HG03354 (cell line): Measurements from ENCODE around the gene MYOG.

ENCODE experiments used
- ATAC-seq: cut with Tn5 transposase; IDR thresholded peaks from one replicate; pipeline ENCODE4 v1.9.1; 2021; ENCODE audit warnings: mild to moderate bottlenecking; ENCODE audit not compliant: unreplicated experiment, poor library complexity, severe bottlenecking

MYOG gene

GRCh38 chr1:203075236-203076030, 10.4 kb downstream of the MYOG start:
- no peak for ATAC-seq

DNA sequence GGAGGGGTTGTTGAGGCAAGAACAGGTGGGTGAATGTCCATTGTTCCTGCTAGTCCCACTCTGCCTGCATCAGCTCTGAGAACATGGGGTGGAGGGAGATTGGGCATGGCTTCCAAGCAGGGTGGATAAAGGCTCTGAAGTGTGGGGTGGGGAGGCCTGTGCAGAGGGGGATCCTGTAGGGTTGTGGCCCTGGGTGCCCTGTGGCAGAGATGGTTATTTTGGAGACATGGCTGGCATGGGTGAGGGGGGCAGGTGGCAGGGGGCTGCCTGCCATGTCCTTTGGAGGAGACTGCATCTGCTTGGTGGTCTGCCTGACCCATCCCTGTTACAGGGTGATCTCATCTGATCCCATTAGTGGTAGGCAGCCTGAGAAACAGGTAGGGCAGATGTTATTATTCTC, 11.2 kb downstream of the MYOG start:
- no peak for ATAC-seq

DNA sequence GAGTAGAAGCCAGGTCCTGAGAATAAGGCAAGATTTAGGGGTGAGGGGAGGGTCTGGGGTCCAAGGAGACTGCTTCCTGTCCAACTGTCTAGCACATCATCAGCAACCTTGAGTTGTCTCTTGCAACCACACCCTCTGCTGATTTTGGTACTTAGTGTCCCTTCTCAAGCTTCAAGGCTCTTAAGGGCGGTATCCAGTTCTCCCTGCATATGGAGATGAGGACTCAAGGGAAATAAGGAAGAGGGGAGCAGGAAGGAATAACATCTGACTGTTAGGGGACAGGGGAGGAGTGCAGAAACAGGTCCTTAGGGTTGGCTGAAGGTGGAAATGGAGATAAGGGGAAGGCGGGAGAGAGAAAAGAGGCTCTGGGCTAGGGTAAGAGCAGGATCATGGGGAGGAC, 12.3 kb downstream of the MYOG start:
- ATAC-seq = no peak

- no peak for ATAC-seq
Observed at GRCh38 chr1:203072911-203073310, 12.9 kb downstream of the MYOG start.

DNA sequence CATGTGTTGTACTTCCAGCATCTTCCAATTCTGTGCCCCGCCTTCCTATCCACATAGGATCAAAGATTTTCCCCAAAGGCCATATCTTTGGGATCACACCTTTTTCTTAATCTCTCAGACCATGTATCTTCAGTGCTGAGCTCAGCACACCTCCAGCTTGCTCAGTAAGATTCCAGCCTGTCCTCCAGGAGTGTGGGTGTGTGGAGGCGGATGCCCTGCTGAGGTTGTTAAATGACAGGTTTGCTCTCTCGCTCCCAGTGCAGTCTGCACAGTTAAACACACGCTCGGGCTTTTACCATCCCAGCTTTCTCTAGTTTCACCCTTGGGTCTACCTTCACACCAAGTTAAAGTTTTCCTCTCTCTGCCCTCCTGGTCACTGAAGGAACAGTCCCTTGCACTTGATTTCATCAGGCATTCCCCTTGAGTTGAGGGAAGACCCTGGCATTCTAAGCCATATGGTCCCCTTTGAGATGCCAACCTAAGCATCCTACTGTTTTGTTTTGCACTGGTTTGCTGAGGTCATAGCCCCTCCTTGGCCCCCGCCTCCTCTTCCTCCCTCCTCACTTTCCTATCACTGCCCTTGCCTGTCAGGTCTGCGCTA, 13.7 kb downstream of the MYOG start:
- no peak for ATAC-seq

GRCh38 chr1:203069030-203069747, 16.6 kb downstream of the MYOG start:
- ATAC-seq = no peak

GRCh38 chr1:203066965-203067364, 18.8 kb downstream of the MYOG start:
- no peak for ATAC-seq

DNA sequence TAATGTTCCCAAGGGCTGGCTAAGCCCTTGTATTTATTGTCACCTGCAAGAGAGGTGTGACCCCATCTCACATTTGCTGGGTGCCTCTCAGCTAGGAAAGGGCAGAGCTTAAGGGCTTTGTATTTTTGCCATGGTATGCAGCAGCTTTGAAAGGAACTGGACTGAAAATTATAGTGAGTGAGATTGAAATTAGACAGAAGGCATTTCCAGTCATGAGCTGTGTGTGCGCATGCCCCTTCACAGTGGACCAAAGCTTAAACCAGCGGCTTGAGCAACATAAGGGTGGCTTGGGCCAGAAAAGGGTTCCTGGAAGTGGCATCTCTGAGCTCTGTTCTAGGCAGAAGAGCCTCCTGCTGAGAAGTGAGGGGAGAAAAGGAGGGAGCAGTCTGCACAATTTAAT, 19.8 kb downstream of the MYOG start:
- ATAC-seq = no peak

- ATAC-seq = no peak
Observed at GRCh38 chr1:203065191-203065590, 20.6 kb downstream of the MYOG start.

DNA sequence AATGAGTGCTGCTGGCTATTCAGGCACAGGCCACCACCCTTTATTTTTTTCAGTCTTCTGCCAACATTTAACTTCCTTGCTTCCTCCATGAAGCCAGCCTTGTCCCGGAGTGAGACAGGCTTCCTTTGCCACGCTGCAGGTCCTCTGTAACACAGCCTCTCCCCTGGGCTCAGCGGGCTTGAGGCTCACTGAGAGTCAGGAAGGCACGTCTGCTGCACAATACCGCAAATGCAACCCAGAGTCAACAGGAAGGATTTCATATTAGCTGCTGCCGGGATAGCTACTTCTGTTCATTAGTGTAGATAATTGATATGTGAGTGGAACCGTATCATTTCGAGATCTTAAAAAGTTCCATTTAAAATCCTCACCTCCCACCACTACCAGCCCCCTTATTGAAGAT, 22.5 kb downstream of the MYOG start:
- no peak for ATAC-seq

- no peak for ATAC-seq
Observed at GRCh38 chr1:203060115-203060514, 25.7 kb downstream of the MYOG start.

GRCh38 chr1:203059485-203059884, 26.3 kb downstream of the MYOG start:
- no peak for ATAC-seq

DNA sequence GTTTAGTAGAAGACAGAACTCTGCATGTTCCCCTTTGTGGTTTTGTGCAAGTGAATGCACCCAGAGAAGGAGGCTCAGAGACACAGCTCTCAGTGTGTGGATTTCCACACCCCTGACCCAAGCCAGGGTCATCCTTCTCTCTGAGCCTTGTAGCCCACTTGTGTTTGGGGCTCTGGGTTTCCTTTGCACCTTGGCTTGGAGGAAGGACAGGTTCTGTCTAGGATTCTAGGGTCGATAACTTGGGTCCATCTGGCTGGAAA, 27.2 kb downstream of the MYOG start:
- no peak for ATAC-seq

DNA sequence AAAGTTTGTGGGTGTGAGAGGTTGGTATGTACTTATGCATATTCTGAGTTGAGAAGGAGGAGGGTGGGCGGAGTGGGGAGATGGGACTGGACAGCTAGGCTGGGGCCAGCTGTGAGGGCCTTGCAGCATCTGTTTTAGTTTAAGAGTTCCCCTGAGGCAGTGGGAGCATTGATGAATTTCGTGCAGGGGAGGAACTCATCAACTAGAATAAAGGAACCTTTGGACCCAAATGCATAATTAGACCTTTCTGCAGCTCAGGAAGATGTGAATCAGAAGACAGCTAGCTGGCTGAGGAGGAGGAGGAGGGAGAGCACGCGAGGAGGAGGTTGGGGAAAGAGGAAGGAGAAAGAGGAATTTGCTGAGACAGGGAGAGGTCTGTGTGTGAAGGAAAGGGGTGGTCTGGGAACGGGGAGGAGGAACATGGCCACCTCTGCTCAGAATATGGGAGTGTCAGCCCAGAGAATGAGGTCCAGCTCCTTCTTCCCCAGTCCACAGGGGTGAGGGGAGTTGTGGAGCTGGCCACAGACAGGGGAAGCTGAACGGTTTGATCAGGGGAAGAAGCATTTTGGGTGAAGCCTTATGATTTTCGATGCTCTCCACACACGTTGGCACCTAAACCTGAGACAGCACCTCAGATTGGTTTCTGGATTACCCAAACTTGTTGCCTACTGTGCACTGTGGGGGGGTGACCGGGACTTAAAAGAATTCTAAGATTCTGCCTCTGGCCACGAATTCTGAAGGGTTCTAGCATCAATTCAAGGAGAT, 27.7 kb downstream of the MYOG start:
- no peak for ATAC-seq

- no peak for ATAC-seq
Observed at GRCh38 chr1:203056516-203056915, 29.3 kb downstream of the MYOG start.

GRCh38 chr1:203056012-203056411, 29.8 kb downstream of the MYOG start:
- no peak for ATAC-seq

- no peak for ATAC-seq
Observed at GRCh38 chr1:203055161-203055799, 30.5 kb downstream of the MYOG start.

- ATAC-seq = no peak
Observed at GRCh38 chr1:203054642-203055041, 31.2 kb downstream of the MYOG start.

DNA sequence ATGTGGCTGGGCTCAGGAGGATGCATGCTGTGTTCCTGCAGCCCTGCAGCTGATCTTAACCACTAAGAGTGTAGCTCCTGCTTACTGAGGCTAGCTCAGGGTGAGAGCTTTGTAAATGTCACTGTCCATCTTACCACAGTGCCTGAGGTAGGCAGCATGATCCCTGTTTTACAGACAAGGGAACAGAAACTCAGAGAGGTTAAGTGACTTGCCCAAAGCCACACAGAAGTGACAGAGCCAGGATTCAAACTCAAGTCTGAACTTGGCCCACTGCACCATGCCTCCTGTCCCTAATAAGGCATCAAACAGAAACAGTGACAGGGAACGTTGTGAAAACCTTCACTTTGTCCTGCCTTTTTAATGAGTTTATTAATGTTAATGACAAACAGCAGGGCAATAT, 31.6 kb downstream of the MYOG start:
- ATAC-seq = no peak

DNA sequence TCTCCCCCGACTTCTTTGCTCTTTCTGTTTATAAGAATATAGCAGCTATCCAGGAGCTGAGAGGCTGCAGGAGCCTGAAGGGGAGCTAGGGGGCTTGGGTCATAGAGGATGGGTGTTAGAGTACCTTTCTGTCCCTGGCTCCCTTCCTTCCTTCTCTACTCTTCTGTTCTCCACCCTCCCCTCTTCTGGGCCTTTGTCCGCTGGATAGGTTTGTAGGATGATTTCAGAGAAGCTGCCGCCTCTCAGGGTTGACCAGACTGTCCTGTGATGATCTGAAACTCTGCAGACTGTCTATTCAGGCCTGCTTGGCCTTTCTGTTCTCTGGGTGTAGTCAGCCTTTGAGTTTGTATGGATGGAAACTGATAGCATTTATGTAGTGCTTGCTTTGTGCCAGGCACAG, 33.2 kb downstream of the MYOG start:
- no peak for ATAC-seq
